Muscle of back (tissue), 11 donors: ENCODE results near the gene FOXA2. TPM values are rescaled to one million over a fixed set of nuclear protein-coding genes. Genes with fewer than 3 reads are reported as not detected.
"Not testable (repeated sequence)": the region's sequence is repeated elsewhere in the genome, so short reads cannot be mapped to it uniquely, and the experiment has no call there.

Experiments used
- DNase-seq, 3 donors: peaks; one replicate each; pipeline versions ENCODE4 v3.0.0 to v3.0.0-alpha.2; 2013
- polyA plus RNA-seq, 10 donors: library from polyadenylated mRNA; unstranded; fragments of 120-200 nt; gene quantifications; one replicate each; pipeline ENCODE4 v1.2.1, GENCODE V29; 2013; ENCODE audit not compliant: insufficient read length in 10 of 10

FOXA2 gene
- polyA plus RNA-seq, 10 donors: not detected

GRCh38 chr20:22569353-22569752, 15.0 kb downstream of the FOXA2 start:
- no peak for DNase-seq

GRCh38 chr20:22568872-22569344, 15.5 kb downstream of the FOXA2 start:
- no peak for DNase-seq

GRCh38 chr20:22567944-22568871, 16.2 kb downstream of the FOXA2 start:
- DNase-seq: no peak

- no peak for DNase-seq
Measured at GRCh38 chr20:22566876-22567658, 17.3 kb downstream of the FOXA2 start.

- DNase-seq: no peak
Measured at GRCh38 chr20:22563062-22563965, 21.1 kb downstream of the FOXA2 start.

GRCh38 chr20:22562620-22563019, 21.8 kb downstream of the FOXA2 start:
- DNase-seq: no peak

GRCh38 chr20:22561965-22562577, 22.3 kb downstream of the FOXA2 start:
- DNase-seq: no peak

- no peak for DNase-seq
Measured at GRCh38 chr20:22560817-22561216, 23.6 kb downstream of the FOXA2 start.

- DNase-seq: no peak
Measured at GRCh38 chr20:22559711-22560318, 24.6 kb downstream of the FOXA2 start.

GRCh38 chr20:22557403-22558276, 26.7 kb downstream of the FOXA2 start:
- no peak for DNase-seq

GRCh38 chr20:22556565-22557056, 27.8 kb downstream of the FOXA2 start:
- no peak for DNase-seq

- no peak for DNase-seq
Measured at GRCh38 chr20:22555791-22556564, 28.4 kb downstream of the FOXA2 start.

- DNase-seq: no peak
Measured at GRCh38 chr20:22554391-22554790, 30.0 kb downstream of the FOXA2 start.

GRCh38 chr20:22550514-22550913, 33.9 kb downstream of the FOXA2 start:
- not testable (repeated sequence) for DNase-seq

- no peak for DNase-seq
Measured at GRCh38 chr20:22548040-22548439, 36.3 kb downstream of the FOXA2 start.

- DNase-seq: no peak
Measured at GRCh38 chr20:22546344-22546743, 38.0 kb downstream of the FOXA2 start.

- DNase-seq: no peak
Measured at GRCh38 chr20:22545045-22545444, 39.3 kb downstream of the FOXA2 start.

- DNase-seq: no peak
Measured at GRCh38 chr20:22544462-22544861, 39.9 kb downstream of the FOXA2 start.

GRCh38 chr20:22542427-22542826, 41.9 kb downstream of the FOXA2 start:
- DNase-seq: no peak
